ENCODE results near the gene SLC25A17. TPM values are rescaled to one million over a fixed set of nuclear protein-coding genes. Genes with fewer than 3 reads are reported as not detected.

Gene SLC25A17
- total RNA-seq, 2 donors from 2014 or later, result 5.5 to 7.2 TPM

- no peak overlapping the region for H3K4me3 ChIP-seq
- H3K36me3 ChIP-seq, result peaks cover 43% of the 10 kb centered on the region
- H3K27ac ChIP-seq, result no peak overlapping the region
- H3K27me3 ChIP-seq, result no peaks in the 10 kb centered on the region
- H3K4me1 ChIP-seq, result peaks cover 0 to 7% of the 10 kb centered on the region in 2 donors
- no peak for DNase-seq (ENCODE audit: low spot score)
- TF ChIP-seq, protein P1, sequence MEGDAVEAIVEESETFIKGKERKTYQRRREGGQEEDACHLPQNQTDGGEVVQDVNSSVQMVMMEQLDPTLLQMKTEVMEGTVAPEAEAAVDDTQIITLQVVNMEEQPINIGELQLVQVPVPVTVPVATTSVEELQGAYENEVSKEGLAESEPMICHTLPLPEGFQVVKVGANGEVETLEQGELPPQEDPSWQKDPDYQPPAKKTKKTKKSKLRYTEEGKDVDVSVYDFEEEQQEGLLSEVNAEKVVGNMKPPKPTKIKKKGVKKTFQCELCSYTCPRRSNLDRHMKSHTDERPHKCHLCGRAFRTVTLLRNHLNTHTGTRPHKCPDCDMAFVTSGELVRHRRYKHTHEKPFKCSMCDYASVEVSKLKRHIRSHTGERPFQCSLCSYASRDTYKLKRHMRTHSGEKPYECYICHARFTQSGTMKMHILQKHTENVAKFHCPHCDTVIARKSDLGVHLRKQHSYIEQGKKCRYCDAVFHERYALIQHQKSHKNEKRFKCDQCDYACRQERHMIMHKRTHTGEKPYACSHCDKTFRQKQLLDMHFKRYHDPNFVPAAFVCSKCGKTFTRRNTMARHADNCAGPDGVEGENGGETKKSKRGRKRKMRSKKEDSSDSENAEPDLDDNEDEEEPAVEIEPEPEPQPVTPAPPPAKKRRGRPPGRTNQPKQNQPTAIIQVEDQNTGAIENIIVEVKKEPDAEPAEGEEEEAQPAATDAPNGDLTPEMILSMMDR (IDR thresholded peaks at IDR 0.05), result no peak
- no peaks in the 10 kb centered on the region for H3K9me3 ChIP-seq
Measured at GRCh38 chr22:40823426-40823825, 4.3 kb upstream of the SLC25A17 start.

- Histone ChIP-seq H3K27me3 (no peaks in the 10 kb centered on the region), H3K4me1 (peaks cover 0 to 21% of the 10 kb centered on the region in 2 donors), H3K36me3 (peaks cover 17% of the 10 kb centered on the region), H3K27ac (peak overlapping the region; percentile 83), H3K9me3 (no peaks in the 10 kb centered on the region), H3K4me3 (peak overlapping the region; percentile 65 to 89)
- TF ChIP-seq, protein P1 (IDR thresholded peaks at IDR 0.05), result no peak
- DNase-seq (ENCODE audit: low spot score), result no peak
Measured at GRCh38 chr22:40819599-40820140, 524 bp upstream of the SLC25A17 start.

- TF ChIP-seq, protein P1 (IDR thresholded peaks at IDR 0.05), result no peak
- Histone ChIP-seq H3K27ac (no peak overlapping the region), H3K9me3 (no peaks in the 10 kb centered on the region), H3K4me3 (peak overlapping the region; percentile 65 to 89), H3K36me3 (peaks cover 3% of the 10 kb centered on the region), H3K27me3 (no peaks in the 10 kb centered on the region), H3K4me1 (peaks cover 0 to 21% of the 10 kb centered on the region in 2 donors)
- DNase-seq (ENCODE audit: low spot score), result no peak
Measured at GRCh38 chr22:40818192-40818746, 877 bp downstream of the SLC25A17 start.

DNA sequence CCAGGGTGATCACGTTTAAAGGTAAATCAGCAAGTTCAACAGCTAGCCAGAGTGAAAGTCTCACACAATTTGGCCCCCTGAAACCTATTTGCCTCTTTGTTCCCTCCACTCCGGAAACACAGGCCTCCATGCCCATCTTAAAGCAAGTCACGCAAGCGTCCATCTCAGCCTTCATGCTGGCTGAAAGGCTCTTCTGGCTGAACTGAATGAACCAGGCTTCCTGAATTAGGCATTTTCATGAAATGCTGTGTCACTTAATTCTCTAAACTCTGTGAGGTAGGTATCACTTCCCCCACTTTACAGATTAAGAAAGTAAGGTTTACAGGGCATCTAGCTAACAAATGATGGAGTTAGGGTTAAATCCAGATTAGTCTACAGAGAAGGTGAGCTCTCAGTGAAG is 1.4 kb downstream of the SLC25A17 start:
- Histone ChIP-seq H3K4me1 (peaks cover 0 to 21% of the 10 kb centered on the region in 2 donors), H3K36me3 (no peaks in the 10 kb centered on the region), H3K9me3 (no peaks in the 10 kb centered on the region), H3K4me3 (no peak overlapping the region), H3K27me3 (no peaks in the 10 kb centered on the region), H3K27ac (no peak overlapping the region)
- no peak for DNase-seq (ENCODE audit: low spot score)
- TF ChIP-seq, protein P1 (IDR thresholded peaks at IDR 0.05), result no peak

DNA sequence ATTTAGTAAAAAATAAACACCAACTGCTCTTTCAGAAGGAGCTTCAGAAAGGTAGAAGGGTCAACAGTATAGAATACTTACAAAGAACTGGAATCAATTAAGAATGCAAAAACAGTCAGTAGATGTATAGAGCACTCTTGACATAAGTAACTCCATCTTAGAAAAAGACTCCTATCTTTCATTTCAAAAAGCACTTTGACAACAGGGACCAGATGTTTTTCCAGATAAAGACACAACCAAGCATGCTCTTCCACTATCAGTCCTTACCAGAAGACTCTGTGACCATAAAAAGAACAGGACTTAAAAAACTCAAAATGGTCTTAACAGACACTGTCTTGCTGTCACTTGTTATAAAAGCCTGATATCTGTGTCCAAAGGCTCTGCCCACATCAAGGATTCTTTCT is 5.2 kb downstream of the SLC25A17 start:
- H3K9me3 ChIP-seq, result no peaks in the 10 kb centered on the region
- no peaks in the 10 kb centered on the region for H3K36me3 ChIP-seq
- no peak overlapping the region for H3K4me3 ChIP-seq
- DNase-seq (ENCODE audit: low spot score), result no peak
- TF ChIP-seq, protein P1 (IDR thresholded peaks at IDR 0.05), result no peak
- no peak overlapping the region for H3K27ac ChIP-seq
- peaks cover 0 to 15% of the 10 kb centered on the region in 2 donors for H3K4me1 ChIP-seq
- H3K27me3 ChIP-seq, result no peaks in the 10 kb centered on the region

Measured in right atrium auricular region (tissue), 2 donors.